ENCODE measurements around the gene PSME1. TPM values are rescaled to one million over a fixed set of nuclear protein-coding genes. Genes with fewer than 3 reads are reported as not detected.

Gene PSME1
- polyA plus RNA-seq, 1 donor (not counting 4 experiments of a cell fraction or from before 2014, with no cell fraction given), result 75.1 TPM

GRCh38 chr14:24100982-24101494 lies 35.0 kb upstream of the PSME1 start:
- TF ChIP-seq CTCF (optimal IDR thresholded peaks at IDR 0.05 in 1 of 3, IDR thresholded peaks at IDR 0.05 in 1 of 3, conservative IDR thresholded peaks at IDR 0.05 in 1 of 3; ENCODE audit: extremely low read depth in 1 of 3, insufficient read depth in 2 of 3, low read length in 3 of 3), result no peak
- TF ChIP-seq EZH2 (IDR thresholded peaks at IDR 0.05; ENCODE audit: low read length), result no peak
- H3K4me2 ChIP-seq (ENCODE audit: control insufficient read depth, extremely low read depth, insufficient read depth, low read depth, low read length), result no peak overlapping the region
- no peaks in the 10 kb centered on the region for H3K4me1 ChIP-seq (ENCODE audit: control insufficient read depth, extremely low read depth, insufficient read depth, low read length)
- H2AFZ ChIP-seq (ENCODE audit: control insufficient read depth, low read length), result no peak overlapping the region
- no peak overlapping the region for H3K27ac ChIP-seq (ENCODE audit: control insufficient read depth, insufficient read depth, low read length)
- no peaks in the 10 kb centered on the region for H3K79me2 ChIP-seq (ENCODE audit: control insufficient read depth, insufficient read depth, low read length)
- dilution Hi-C loops (cut with MboI; ENCODE audit: extremely low pct_ligation_motif_present, low sequenced_read_pairs), result no loop called here
- H4K20me1 ChIP-seq (ENCODE audit: control insufficient read depth, extremely low read depth, insufficient read depth, low read length), result no peaks in the 10 kb centered on the region
- H3K27me3 ChIP-seq (ENCODE audit: control insufficient read depth, extremely low read depth, insufficient read depth, low read length), result no peaks in the 10 kb centered on the region
- no peaks in the 10 kb centered on the region for H3K9me3 ChIP-seq (ENCODE audit: control insufficient read depth, low read depth, low read length)
- H3K36me3 ChIP-seq (ENCODE audit: control insufficient read depth in 2 of 2, extremely low read depth in 1 of 2, insufficient read depth in 2 of 2, low read length in 2 of 2), result peaks cover 7 to 24% of the 10 kb centered on the region in 2 experiments
- DNase-seq (ENCODE audit: low read depth, low spot score), result no peak
- FAIRE-seq, result no peak
- H3K4me3 ChIP-seq (ENCODE audit: control insufficient read depth in 2 of 3, extremely low read depth in 1 of 3, insufficient read depth in 2 of 3, low read depth in 1 of 3, low read length in 3 of 3), result no peak overlapping the region
- no peaks in the 10 kb centered on the region for H3K9me1 ChIP-seq (ENCODE audit: control insufficient read depth, extremely low read depth, insufficient read depth, low read length)
- H3K9ac ChIP-seq (ENCODE audit: control insufficient read depth, extremely low read depth, insufficient read depth, low read length), result no peak overlapping the region

- no peak for DNase-seq (ENCODE audit: low read depth, low spot score)
- H3K36me3 ChIP-seq (ENCODE audit: control insufficient read depth in 2 of 2, extremely low read depth in 1 of 2, insufficient read depth in 2 of 2, low read length in 2 of 2), result peaks cover 7 to 19% of the 10 kb centered on the region in 2 experiments
Observed at GRCh38 chr14:24102357-24103048, 33.5 kb upstream of the PSME1 start.

More at GRCh38 chr14:24102357-24103048, 33.5 kb upstream of the PSME1 start:
- Histone ChIP-seq H3K9me3 (ENCODE audit: control insufficient read depth, low read depth, low read length) (no peaks in the 10 kb centered on the region), H3K9me1 (ENCODE audit: control insufficient read depth, extremely low read depth, insufficient read depth, low read length) (no peaks in the 10 kb centered on the region), H3K27ac (ENCODE audit: control insufficient read depth, insufficient read depth, low read length) (no peak overlapping the region), H3K4me2 (ENCODE audit: control insufficient read depth, extremely low read depth, insufficient read depth, low read depth, low read length) (no peak overlapping the region), H4K20me1 (ENCODE audit: control insufficient read depth, extremely low read depth, insufficient read depth, low read length) (no peaks in the 10 kb centered on the region), H3K4me1 (ENCODE audit: control insufficient read depth, extremely low read depth, insufficient read depth, low read length) (peaks cover 4% of the 10 kb centered on the region), H3K4me3 (ENCODE audit: control insufficient read depth in 2 of 3, extremely low read depth in 1 of 3, insufficient read depth in 2 of 3, low read depth in 1 of 3, low read length in 3 of 3) (no peak overlapping the region), H3K9ac (ENCODE audit: control insufficient read depth, extremely low read depth, insufficient read depth, low read length) (no peak overlapping the region), H2AFZ (ENCODE audit: control insufficient read depth, low read length) (no peak overlapping the region), H3K79me2 (ENCODE audit: control insufficient read depth, insufficient read depth, low read length) (no peaks in the 10 kb centered on the region), H3K27me3 (ENCODE audit: control insufficient read depth, extremely low read depth, insufficient read depth, low read length) (no peaks in the 10 kb centered on the region)
- dilution Hi-C loops (cut with MboI; ENCODE audit: extremely low pct_ligation_motif_present, low sequenced_read_pairs), result no loop called here
- no peak for FAIRE-seq
- TF ChIP-seq EZH2 (IDR thresholded peaks at IDR 0.05; ENCODE audit: low read length), result no peak

All from keratinocyte (primary cell).